A549 (cell line): ENCODE data around the gene PRSS21. TPM values are rescaled to one million over a fixed set of nuclear protein-coding genes. Genes with fewer than 3 reads are reported as not detected.

ENCODE experiments used
- ATAC-seq, 2 experiments: fragments of 200-7000 bp in 1 of 2; fragments of >200 bp in 1 of 2; cut with Nextera tagmentation in 1 of 2; cut with Tn5 transposase in 1 of 2; 3 replicates each; pipeline versions ENCODE4 v1.8.0 to v1.9.1; 2018 to 2020; ENCODE audit warnings: mild to moderate bottlenecking in 1 of 2, moderate library complexity in 1 of 2
- CTCF ChIA-PET: fragments of 300-600 bp; sonication (Branson Sonifier 250); formaldehyde crosslinking; extraction: SDS; loops from one replicate; lab custom pipeline; 2021; ENCODE audit warnings: antibody characterized with exemption, inconsistent platforms; lab: Yijun Ruan, JAX
- POLR2A ChIA-PET: fragments of 350-600 bp; formaldehyde crosslinking; extraction: SDS; loops from one replicate; lab custom pipeline; 2021; ENCODE audit warnings: antibody characterized with exemption, inconsistent platforms; lab: Yijun Ruan, JAX
- DNase-seq, 2 experiments: peaks; one replicate each; pipeline versions ENCODE4 v3.0.0 to v3.0.0-alpha.2; 2011 to 2016; ENCODE audit warnings: low read depth in 1 of 2, low spot score in 1 of 2
- FAIRE-seq: peaks from 2 replicates; lab custom pipeline; 2011; peaks lifted over from hg19 to GRCh38; lab: Jason Lieb, UNC
- H3K27ac ChIP-seq, 2 experiments: fragments of >200 bp; sonication (Bioruptor Twin); formaldehyde crosslinking; 3 replicates each; pipeline ENCODE4 v1.5.1; 2016 to 2017
- H3K4me1 ChIP-seq: fragments of >200 bp; sonication (Bioruptor Twin); formaldehyde crosslinking; 3 replicates; pipeline ENCODE4 v1.6.1; 2016
- H3K4me2 ChIP-seq: fragments of >200 bp; sonication (Bioruptor Twin); formaldehyde crosslinking; 3 replicates; pipeline ENCODE4 v1.6.1; 2016
- H3K4me3 ChIP-seq: fragments of >200 bp; sonication (Bioruptor Twin); formaldehyde crosslinking; 3 replicates; pipeline ENCODE4 v1.5.1; 2016
- H3K9me3 ChIP-seq: fragments of >200 bp; sonication (Bioruptor Twin); formaldehyde crosslinking; 3 replicates; pipeline ENCODE4 v1.6.1; 2016
- BHLHE40 ChIP-seq: IDR thresholded peaks from 2 replicates; pipeline ENCODE4 v1.6.1; 2012; ENCODE audit warnings: low read depth, low read length, inconsistent platforms
- CBX8 ChIP-seq: fragments of 200-600 bp; sonication (generic); IDR thresholded peaks from 2 replicates; pipeline ENCODE4 v1.6.1; 2016
- CHD2 ChIP-seq: fragments of 150-350 bp; IDR thresholded peaks from 2 replicates; pipeline ENCODE4 v1.6.1; 2014; ENCODE audit warnings: low read length; ENCODE audit not compliant: partially characterized antibody
- CHD4 ChIP-seq: fragments of 200-600 bp; sonication (generic); IDR thresholded peaks from 2 replicates; pipeline ENCODE4 v1.6.1; 2016; ENCODE audit warnings: antibody characterized with exemption, mild to moderate bottlenecking, borderline replicate concordance
- EHMT2 ChIP-seq: fragments of 200-600 bp; sonication (generic); IDR thresholded peaks from 2 replicates; pipeline ENCODE4 v1.6.1; 2016; ENCODE audit warnings: antibody characterized with exemption, low read depth, mild to moderate bottlenecking, moderate library complexity
- EP300 ChIP-seq, 2 experiments: fragments of >200 bp; sonication (Bioruptor Twin); formaldehyde crosslinking; IDR thresholded peaks; 2 replicates in 1 of 2; 3 replicates in 1 of 2; pipeline ENCODE4 v1.6.1; 2016 to 2017
- ESRRA ChIP-seq: fragments of 150-350 bp; IDR thresholded peaks from 2 replicates; pipeline ENCODE4 v1.6.1; 2014; ENCODE audit warnings: mild to moderate bottlenecking, low read length, borderline replicate concordance
- FOSB ChIP-seq: fragments of 250-450 bp; sonication (Bioruptor Pico); IDR thresholded peaks from 2 replicates; pipeline ENCODE4 v1.5.0; 2020; ENCODE audit warnings: mild to moderate bottlenecking, moderate library complexity
- FOSL2 ChIP-seq, 2 experiments: fragments of 450-650 bp in 1 of 2; fragments of >200 bp in 1 of 2; sonication (Bioruptor Twin) in 1 of 2; formaldehyde crosslinking; IDR thresholded peaks; 2 replicates each; pipeline versions ENCODE4 v1.5.0 to v1.6.1; 2016 to 2020; ENCODE audit warnings: mild to moderate bottlenecking in 1 of 2, moderate library complexity in 1 of 2
- FOXS1 ChIP-seq: fragments of 250-450 bp; sonication (Bioruptor Pico); IDR thresholded peaks from 2 replicates; pipeline ENCODE4 v1.5.0; 2020; ENCODE audit warnings: mild to moderate bottlenecking, moderate library complexity
- HEYL ChIP-seq: fragments of 250-450 bp; sonication (Bioruptor Pico); IDR thresholded peaks from 2 replicates; pipeline ENCODE4 v1.8.0; 2021; ENCODE audit warnings: mild to moderate bottlenecking, moderate library complexity
- HOXB13 ChIP-seq: fragments of 250-450 bp; sonication (Bioruptor Pico); IDR thresholded peaks from 2 replicates; pipeline ENCODE4 v1.5.0; 2020; ENCODE audit warnings: low read depth, mild to moderate bottlenecking, moderate library complexity
- JUNB ChIP-seq: fragments of >200 bp; sonication (Bioruptor Twin); formaldehyde crosslinking; IDR thresholded peaks from 2 replicates; pipeline ENCODE4 v1.6.1; 2016
- KDM1A ChIP-seq: fragments of 200-600 bp; sonication (generic); IDR thresholded peaks from 2 replicates; pipeline ENCODE4 v1.6.1; 2016; ENCODE audit warnings: low read depth, mild to moderate bottlenecking
- MAFK ChIP-seq: fragments of 450-650 bp; IDR thresholded peaks from 2 replicates; pipeline ENCODE4 v1.6.1; 2014; ENCODE audit not compliant: partially characterized antibody
- MAZ ChIP-seq: fragments of 150-350 bp; IDR thresholded peaks from 2 replicates; pipeline ENCODE4 v1.6.1; 2014; ENCODE audit warnings: antibody characterized with exemption, low read depth, low read length, borderline replicate concordance
- NPAS2 ChIP-seq: fragments of 250-450 bp; sonication (Bioruptor Pico); IDR thresholded peaks from 2 replicates; pipeline ENCODE4 v1.8.0; 2022; ENCODE audit warnings: mild to moderate bottlenecking, moderate library complexity, borderline replicate concordance
- POLR2A ChIP-seq: IDR thresholded peaks from 2 replicates; pipeline ENCODE4 v1.6.1; 2012; ENCODE audit warnings: mild to moderate bottlenecking, low read length
- POLR2AphosphoS2 ChIP-seq: conservative IDR thresholded peaks from 2 replicates; pipeline ENCODE4 v1.6.1; 2012; ENCODE audit warnings: low read length, improper control_type of control experiment, inconsistent platforms
- RAD21 ChIP-seq, 2 experiments: fragments of >200 bp in 1 of 2; sonication (Bioruptor Twin) in 1 of 2; formaldehyde crosslinking in 1 of 2; IDR thresholded peaks in 1 of 2; conservative IDR thresholded peaks in 1 of 2; 2 replicates in 1 of 2; 3 replicates in 1 of 2; pipeline ENCODE4 v1.6.1; 2012 to 2018; ENCODE audit warnings: inconsistent platforms in 1 of 2
- RARB ChIP-seq: fragments of 250-450 bp; sonication (Bioruptor Pico); IDR thresholded peaks from 2 replicates; pipeline ENCODE4 v1.8.0; 2021; ENCODE audit warnings: mild to moderate bottlenecking, moderate library complexity
- RNF2 ChIP-seq: fragments of 200-600 bp; sonication (generic); IDR thresholded peaks from 2 replicates; pipeline ENCODE4 v1.6.1; 2016; ENCODE audit warnings: low read depth, mild to moderate bottlenecking, antibody characterized with exemption, moderate library complexity, borderline replicate concordance
- SREBF2 ChIP-seq: fragments of 450-650 bp; IDR thresholded peaks from 2 replicates; pipeline ENCODE4 v1.6.1; 2014; ENCODE audit warnings: mild to moderate bottlenecking, moderate library complexity
- TFCP2L1 ChIP-seq: fragments of 250-450 bp; sonication (Bioruptor Pico); IDR thresholded peaks from 2 replicates; pipeline ENCODE4 v1.5.0; 2021; ENCODE audit warnings: mild to moderate bottlenecking
- TP53 ChIP-seq: fragments of 250-450 bp; sonication (Bioruptor Pico); IDR thresholded peaks from 2 replicates; pipeline ENCODE4 v1.5.0; 2021; ENCODE audit warnings: mild to moderate bottlenecking, moderate library complexity
- ZFP36 ChIP-seq: fragments of 450-650 bp; IDR thresholded peaks from 2 replicates; pipeline ENCODE4 v1.6.1; 2014; ENCODE audit warnings: borderline replicate concordance; ENCODE audit not compliant: partially characterized antibody
- WGBS: methylation state at CpG from one replicate; pipeline ENCODE4 v1.1.6; 2017; ENCODE audit errors: missing lambda C conversion rate; 5-methylcytosine and 5-hydroxymethylcytosine counted together
- polyA plus RNA-seq, 4 experiments: library from polyadenylated mRNA; depleted of rRNA in 3 of 4; stranded (reverse); fragments of >200 nt; fragmentation: RNase III in 1 of 4; extraction: RNeasy Plus Mini Kit Qiagen cat#74134 plus additional on column Dnase treatment in 1 of 4; gene quantifications; 2 replicates in 3 of 4; 3 replicates in 1 of 4; pipeline ENCODE4 v1.2.3, GENCODE V29; 2011 to 2017
- TF ChIP-seq, protein P1 (sequence below): IDR thresholded peaks from 2 replicates; pipeline ENCODE4 v1.6.1; 2012
- TF ChIP-seq, protein P2 (sequence below): fragments of >200 bp; sonication (Bioruptor Twin); formaldehyde crosslinking; IDR thresholded peaks from 3 replicates; pipeline ENCODE4 v1.5.1; 2016

Gene PRSS21
- polyA plus RNA-seq, 2 of the 4 experiments (the other 2 are of a cell fraction): 0.12 to 0.23 TPM

- Histone ChIP-seq H3K27ac (0 out of 6 replicates have a peak within 1 kb of the TSS, but pooled peaks of 1 of the 2 experiments have one; percentile 34), H3K4me1 (no peaks in the 10 kb centered on the region), H3K9me3 (no peaks in the 10 kb centered on the region), H3K4me3 (no peak within 1 kb of the TSS), H3K4me2 (no peak within 1 kb of the TSS)
- 46% methylated on average over 7 of the region's 10 CpGs for WGBS
- ChIA-PET CTCF (interaction anchor here (1.1 to 1.7 kb wide), 2 partner anchors 9 to 80 kb away, joined by 4 to 5 read pairs; no protein-coding TSS in a partner anchor), POLR2A (no interaction called here)
- no peak for DNase-seq
- no peak for FAIRE-seq
- TF ChIP-seq MAZ (no peak), TFCP2L1 (CRISPR knock-in tag) (no peak), RAD21 (conservative IDR thresholded peaks at IDR 0.05 in 1 of 2, IDR thresholded peaks at IDR 0.05 in 1 of 2) (no peak), FOXS1 (no peak), RARB (CRISPR knock-in tag) (no peak), EHMT2 (no peak), HOXB13 (CRISPR knock-in tag) (no peak), ESRRA (no peak), FOSL2 (IDR thresholded peaks at IDR 0.05) (no peak), FOSL2 (CRISPR knock-in tag; IDR thresholded peaks at IDR 0.05) (no peak), FOSB (no peak), POLR2AphosphoS2 (no peak), TP53 (no peak), CBX8 (no peak), BHLHE40 (no peak), NPAS2 (CRISPR knock-in tag) (no peak)
- TF ChIP-seq, protein P1, sequence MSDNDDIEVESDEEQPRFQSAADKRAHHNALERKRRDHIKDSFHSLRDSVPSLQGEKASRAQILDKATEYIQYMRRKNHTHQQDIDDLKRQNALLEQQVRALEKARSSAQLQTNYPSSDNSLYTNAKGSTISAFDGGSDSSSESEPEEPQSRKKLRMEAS: no peak
- ATAC-seq: 0 out of 6 replicates have a peak, but pooled peaks of 1 of the 2 experiments have one; percentile 11
Measured at GRCh38 chr16:2787406-2787805, 29.6 kb upstream of the PRSS21 start, which contains the start of gene PRSS33. Gene PRSS33, minus strand, starts transcription at chr16:2787560. Its CDS starts 1,013 bp downstream, at chr16:2786547.

GRCh38 chr16:2787961-2788360, 29.1 kb upstream of the PRSS21 start:
- no peaks in the 10 kb centered on the region for H3K4me1 ChIP-seq
- H3K4me3 ChIP-seq: no peak overlapping the region
- no peak for DNase-seq
- TF ChIP-seq, protein P2, sequence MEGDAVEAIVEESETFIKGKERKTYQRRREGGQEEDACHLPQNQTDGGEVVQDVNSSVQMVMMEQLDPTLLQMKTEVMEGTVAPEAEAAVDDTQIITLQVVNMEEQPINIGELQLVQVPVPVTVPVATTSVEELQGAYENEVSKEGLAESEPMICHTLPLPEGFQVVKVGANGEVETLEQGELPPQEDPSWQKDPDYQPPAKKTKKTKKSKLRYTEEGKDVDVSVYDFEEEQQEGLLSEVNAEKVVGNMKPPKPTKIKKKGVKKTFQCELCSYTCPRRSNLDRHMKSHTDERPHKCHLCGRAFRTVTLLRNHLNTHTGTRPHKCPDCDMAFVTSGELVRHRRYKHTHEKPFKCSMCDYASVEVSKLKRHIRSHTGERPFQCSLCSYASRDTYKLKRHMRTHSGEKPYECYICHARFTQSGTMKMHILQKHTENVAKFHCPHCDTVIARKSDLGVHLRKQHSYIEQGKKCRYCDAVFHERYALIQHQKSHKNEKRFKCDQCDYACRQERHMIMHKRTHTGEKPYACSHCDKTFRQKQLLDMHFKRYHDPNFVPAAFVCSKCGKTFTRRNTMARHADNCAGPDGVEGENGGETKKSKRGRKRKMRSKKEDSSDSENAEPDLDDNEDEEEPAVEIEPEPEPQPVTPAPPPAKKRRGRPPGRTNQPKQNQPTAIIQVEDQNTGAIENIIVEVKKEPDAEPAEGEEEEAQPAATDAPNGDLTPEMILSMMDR: no peak
- no peak for TF ChIP-seq CHD2
- no peak for TF ChIP-seq ZFP36
- no peak for TF ChIP-seq RARB (CRISPR knock-in tag)
- TF ChIP-seq HEYL (CRISPR knock-in tag): no peak
- TF ChIP-seq EHMT2: no peak
- no peak for TF ChIP-seq SREBF2
- no peak for TF ChIP-seq RNF2
- TF ChIP-seq, all 56 proteins: peak for 0
- ChIA-PET POLR2A (no interaction called here), CTCF (interaction anchor here (1.1 to 2.9 kb wide), 3 partner anchors 9 to 80 kb away, joined by 4 to 15 read pairs (median 5); no protein-coding TSS in a partner anchor)
- 31% methylated on average over 7 of the region's 7 CpGs for whole genome bisulfite sequencing
- Histone ChIP-seq H3K4me2 (no peak overlapping the region), H3K9me3 (no peaks in the 10 kb centered on the region), H3K27ac (no peak overlapping the region)
- FAIRE-seq (no peak), ATAC-seq (peak in 1 of 2 experiments; percentile 27; a peak in 2 of 6 replicates)

DNA sequence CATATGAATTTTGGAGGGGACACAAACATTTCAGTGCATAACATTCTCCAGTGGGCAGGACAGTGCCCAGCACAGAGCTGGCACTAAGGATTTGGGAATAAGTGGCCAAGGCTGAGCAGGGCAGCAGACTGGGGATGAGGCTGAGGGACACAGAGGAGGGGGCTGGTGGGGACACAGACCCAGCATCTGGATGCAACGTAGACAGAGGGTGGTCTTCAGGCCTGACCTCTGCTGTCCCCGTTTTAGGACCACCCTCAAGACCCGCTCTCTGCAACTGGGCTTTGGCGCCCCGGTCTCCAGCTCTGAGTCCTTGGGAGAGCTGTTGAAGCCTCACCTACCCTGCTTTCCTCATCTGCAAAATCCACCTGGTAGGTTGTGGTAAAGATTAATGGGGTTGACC, 26.4 kb upstream of the PRSS21 start:
- Histone ChIP-seq H3K4me2 (no peak overlapping the region), H3K9me3 (no peaks in the 10 kb centered on the region), H3K4me1 (peaks cover 16% of the 10 kb centered on the region), H3K27ac (no peak overlapping the region), H3K4me3 (no peak overlapping the region)
- DNase-seq (no peak), ATAC-seq (no peak), FAIRE-seq (no peak)
- CTCF ChIA-PET: interaction anchor here (0.9 to 3.3 kb wide), 7 partner anchors 9 to 78 kb away, joined by 3 to 15 read pairs (median 6); no protein-coding TSS in a partner anchor
- TF ChIP-seq JUNB (no peak), TFCP2L1 (CRISPR knock-in tag) (no peak), RARB (CRISPR knock-in tag) (no peak), FOXS1 (no peak), EP300 (IDR thresholded peaks at IDR 0.05) (no peak), CBX8 (no peak), POLR2A (no peak), KDM1A (no peak), MAFK (no peak), CHD4 (no peak), TP53 (no peak)
- POLR2A ChIA-PET: interaction anchor here (0.5 to 0.9 kb wide), 2 partner anchors 115 to 616 kb away, joined by 3 read pairs; no protein-coding TSS in a partner anchor
- WGBS: 52% methylated on average over 5 of the region's 5 CpGs
